Omental fat pad (tissue), 4 donors: Measurements from ENCODE around the gene FASTK. TPM values are rescaled to one million over a fixed set of nuclear protein-coding genes. Genes with fewer than 3 reads are reported as not detected.

Experiments
- ATAC-seq: fragments of 150-250 bp; one replicate; pipeline ENCODE4 v1.9.1; 2016; ENCODE audit warnings: mild to moderate bottlenecking, moderate library complexity; ENCODE audit not compliant: low FRiP score
- DNase-seq: peaks from one replicate; pipeline ENCODE4 v3.0.0-alpha.2; 2019; ENCODE audit warnings: low spot score
- total RNA-seq, 4 donors: library from RNA; depleted of rRNA; stranded (reverse); fragments of >200 nt; gene quantifications; one replicate each; pipeline ENCODE4 v1.1.0, GENCODE V29; 2016
- TF ChIP-seq, protein P1 (sequence below), 3 donors: fragments of 450-650 bp; IDR thresholded peaks; one replicate each; pipeline ENCODE4 v1.5.1; 2016 to 2017; ENCODE audit warnings: antibody characterized with exemption in 3 of 3, mild to moderate bottlenecking in 3 of 3, moderate library complexity in 2 of 3

FASTK gene
- total RNA-seq, 4 donors from 2014 or later = 44.0 to 67.6 (median 51.6) TPM

DNA sequence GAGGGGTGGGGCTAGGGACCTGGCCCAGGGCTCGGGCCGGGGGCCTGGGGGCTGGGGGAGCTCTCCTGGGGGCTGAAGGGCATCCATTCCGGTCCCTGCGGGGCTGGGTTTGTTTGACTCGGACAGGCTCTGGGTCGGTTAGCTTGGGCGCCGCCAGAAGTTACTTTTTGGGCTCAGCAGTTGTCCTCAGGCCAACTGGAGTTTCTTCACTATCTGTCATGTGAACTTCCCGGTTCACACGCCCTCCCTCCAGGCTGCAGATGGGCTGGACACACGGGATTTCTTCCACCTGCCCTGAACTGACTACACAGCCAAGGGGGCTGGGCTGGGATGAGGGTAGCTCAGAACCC lies 17.4 kb downstream of the FASTK start:
- TF ChIP-seq, protein P1, sequence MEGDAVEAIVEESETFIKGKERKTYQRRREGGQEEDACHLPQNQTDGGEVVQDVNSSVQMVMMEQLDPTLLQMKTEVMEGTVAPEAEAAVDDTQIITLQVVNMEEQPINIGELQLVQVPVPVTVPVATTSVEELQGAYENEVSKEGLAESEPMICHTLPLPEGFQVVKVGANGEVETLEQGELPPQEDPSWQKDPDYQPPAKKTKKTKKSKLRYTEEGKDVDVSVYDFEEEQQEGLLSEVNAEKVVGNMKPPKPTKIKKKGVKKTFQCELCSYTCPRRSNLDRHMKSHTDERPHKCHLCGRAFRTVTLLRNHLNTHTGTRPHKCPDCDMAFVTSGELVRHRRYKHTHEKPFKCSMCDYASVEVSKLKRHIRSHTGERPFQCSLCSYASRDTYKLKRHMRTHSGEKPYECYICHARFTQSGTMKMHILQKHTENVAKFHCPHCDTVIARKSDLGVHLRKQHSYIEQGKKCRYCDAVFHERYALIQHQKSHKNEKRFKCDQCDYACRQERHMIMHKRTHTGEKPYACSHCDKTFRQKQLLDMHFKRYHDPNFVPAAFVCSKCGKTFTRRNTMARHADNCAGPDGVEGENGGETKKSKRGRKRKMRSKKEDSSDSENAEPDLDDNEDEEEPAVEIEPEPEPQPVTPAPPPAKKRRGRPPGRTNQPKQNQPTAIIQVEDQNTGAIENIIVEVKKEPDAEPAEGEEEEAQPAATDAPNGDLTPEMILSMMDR (IDR thresholded peaks at IDR 0.05) = no peak
- ATAC-seq (peak; percentile 26), DNase-seq (no peak)

DNA sequence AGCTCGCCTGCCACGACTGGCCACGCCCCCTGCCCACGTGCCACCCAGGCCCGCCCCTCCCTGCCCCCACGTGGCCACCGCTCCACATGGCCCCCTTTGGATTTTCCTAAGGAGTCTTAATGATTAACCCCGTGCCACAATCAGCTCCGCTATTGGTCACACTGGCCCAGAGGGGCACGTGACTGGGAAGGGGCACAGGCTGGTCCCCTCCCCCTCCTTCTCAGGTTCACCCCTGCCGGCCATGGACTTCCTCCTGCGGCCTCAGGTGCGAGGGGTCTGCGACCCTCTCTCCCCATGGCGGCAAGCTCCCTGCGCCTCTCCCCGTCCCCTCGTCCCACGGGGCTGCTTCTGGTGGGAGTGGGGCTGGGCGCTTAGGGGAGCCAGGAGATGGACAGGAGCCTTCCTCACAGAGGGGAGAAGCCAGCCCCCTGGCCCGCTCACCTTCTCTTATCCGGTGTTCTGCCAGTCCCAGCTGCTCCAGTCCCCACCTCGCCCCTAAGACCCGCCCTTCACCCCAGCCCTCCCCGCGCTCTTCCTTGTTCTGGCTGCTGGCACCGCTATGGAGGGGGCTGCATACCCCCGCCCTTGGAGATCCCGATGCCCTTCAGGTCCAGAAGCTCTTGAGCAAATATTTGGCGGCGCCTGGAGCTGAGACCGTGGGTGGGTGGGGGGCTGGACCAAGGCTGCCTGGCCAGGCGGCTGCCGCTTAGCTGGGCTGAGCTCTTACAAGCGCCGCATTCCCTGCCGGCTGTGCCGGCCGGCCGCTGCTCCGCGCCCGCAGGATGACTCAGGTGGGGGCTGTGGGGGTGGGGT lies 18.0 kb downstream of the FASTK start:
- ATAC-seq = peak; percentile 57
- no peak for DNase-seq
- TF ChIP-seq, protein P1 (IDR thresholded peaks at IDR 0.05) = no peak

DNA sequence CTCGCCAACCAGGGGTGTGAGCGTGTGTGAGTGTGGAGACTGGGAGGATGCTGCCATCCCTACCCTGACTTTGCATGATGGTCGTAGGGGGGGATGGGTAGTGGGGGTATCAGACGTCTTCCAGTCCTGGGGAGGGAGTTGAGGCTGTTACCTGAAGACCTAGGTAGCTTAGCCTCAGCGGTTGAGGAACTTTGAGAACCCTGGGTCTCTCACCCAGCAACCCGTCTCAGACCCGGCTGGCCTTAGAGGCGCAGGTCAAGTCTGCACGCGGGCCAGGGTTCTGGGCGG lies 18.6 kb downstream of the FASTK start:
- no peak for ATAC-seq
- DNase-seq = no peak
- TF ChIP-seq, protein P1 (IDR thresholded peaks at IDR 0.05) = no peak

DNA sequence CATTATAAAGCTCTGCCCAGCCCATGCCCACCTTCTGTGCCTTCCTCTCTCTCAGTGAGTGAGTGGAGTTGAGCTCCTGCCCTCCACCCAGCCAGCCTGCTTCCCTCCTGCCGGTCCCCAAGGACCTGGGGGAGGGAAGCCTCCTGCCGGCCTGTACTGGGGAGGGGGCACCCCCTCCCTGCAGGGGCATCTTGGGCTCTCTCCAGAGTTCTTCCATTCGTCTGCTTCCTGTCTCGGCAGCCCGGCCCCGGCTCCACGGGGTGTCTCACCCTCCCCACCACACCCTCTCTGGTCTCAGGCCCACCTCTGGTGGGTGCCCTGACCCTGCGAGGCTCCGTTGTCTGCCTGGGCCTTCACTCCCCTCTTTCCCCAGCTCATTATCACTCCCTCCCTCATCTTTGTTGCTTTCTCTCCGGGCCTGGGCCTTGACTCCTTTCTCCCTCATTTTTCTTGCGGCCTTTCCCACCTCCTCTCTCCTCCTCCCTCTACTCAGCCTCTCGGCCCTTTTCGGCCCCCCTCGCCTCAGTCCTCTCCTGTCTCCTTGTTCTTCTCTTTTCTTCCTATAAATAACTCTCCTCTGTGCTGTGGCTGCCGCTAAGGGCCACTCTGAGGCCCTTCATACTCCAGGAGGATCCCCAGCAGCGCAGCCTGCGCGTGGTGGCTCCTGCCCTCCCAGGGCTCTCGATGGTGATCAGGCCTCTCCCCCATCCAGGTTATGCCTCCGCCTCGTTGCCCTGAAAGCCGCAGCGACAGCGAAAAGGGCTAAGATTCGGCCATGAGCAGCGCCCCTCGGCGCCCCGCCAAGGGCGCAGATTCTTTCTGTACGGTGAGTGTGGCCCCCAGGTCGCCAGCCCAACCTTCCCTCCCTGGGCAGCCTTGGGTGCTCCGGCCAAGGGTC lies 19.1 kb downstream of the FASTK start:
- TF ChIP-seq, protein P1 (IDR thresholded peaks at IDR 0.05) = no peak
- ATAC-seq (no peak), DNase-seq (no peak)

DNA sequence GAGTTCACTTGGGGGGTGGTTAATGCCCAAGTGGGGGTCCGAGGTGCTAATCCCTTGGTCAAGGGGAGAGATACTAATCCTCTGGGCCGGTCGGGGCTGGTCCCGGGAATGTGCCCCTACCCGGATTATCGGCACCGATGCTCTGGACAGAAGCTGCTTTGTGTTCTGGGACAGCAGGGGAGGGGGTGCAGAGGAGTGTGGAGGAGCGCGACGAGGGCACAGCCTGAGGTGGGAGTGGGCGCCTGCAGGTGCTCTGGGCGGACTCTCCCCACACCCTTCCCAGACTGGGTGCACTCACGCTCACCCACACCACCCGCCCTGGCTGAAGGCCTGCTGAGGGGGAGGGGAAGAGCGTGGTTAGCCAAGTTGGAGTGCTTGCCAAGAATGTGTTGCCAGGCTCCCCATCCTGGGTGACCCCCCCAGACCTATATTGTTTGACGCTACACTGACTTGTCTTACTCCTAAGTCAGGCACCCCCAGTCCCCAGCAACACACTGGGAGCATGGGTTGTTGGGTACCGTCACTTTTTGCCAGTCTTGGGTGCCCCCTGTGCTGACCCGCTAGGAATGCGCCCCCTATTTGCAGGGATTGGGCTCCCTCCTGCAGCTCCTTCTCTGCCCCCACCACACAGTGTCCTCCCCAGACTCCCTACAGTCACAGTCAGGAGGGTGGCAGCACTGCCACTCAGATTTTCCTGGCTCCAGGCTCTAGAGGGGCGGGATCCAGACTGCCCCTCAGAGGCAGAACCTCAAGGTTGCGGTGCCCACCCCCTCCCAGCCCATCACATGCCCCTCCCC lies 20.0 kb downstream of the FASTK start:
- TF ChIP-seq, protein P1 (IDR thresholded peaks at IDR 0.05) = no peak
- DNase-seq (no peak), ATAC-seq (no peak)

DNA sequence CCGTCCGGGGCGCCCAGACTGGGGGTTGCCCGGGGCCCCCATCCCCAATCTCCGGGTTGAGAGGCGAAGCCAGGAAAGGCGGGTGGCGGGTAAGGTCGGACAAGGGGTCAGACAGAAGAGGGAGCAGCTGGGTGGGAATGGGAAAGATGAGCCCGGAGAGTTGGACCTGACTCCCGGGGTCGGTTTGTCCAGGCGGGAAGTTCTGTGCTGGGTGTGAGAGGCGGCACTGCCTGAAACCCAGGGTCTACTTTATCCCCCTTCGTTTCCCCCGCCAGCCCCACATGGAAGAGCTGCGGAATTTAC lies 20.5 kb downstream of the FASTK start:
- DNase-seq (no peak), ATAC-seq (no peak)
- TF ChIP-seq, protein P1 (IDR thresholded peaks at IDR 0.05) = no peak
